SKM-1 treated with dmso at 0.1 percent for 144 hours (cell line): Measurements from ENCODE around the gene RNF187.
A peak's percentile ranks its signal among the peaks of the same experiment; 100 is the strongest.

Source experiments
- DNase-seq: peaks from one replicate; lab custom pipeline; 2025; ENCODE audit not compliant: unreplicated experiment; lab: John Stamatoyannopoulos, UW

The RNF187 gene

DNA sequence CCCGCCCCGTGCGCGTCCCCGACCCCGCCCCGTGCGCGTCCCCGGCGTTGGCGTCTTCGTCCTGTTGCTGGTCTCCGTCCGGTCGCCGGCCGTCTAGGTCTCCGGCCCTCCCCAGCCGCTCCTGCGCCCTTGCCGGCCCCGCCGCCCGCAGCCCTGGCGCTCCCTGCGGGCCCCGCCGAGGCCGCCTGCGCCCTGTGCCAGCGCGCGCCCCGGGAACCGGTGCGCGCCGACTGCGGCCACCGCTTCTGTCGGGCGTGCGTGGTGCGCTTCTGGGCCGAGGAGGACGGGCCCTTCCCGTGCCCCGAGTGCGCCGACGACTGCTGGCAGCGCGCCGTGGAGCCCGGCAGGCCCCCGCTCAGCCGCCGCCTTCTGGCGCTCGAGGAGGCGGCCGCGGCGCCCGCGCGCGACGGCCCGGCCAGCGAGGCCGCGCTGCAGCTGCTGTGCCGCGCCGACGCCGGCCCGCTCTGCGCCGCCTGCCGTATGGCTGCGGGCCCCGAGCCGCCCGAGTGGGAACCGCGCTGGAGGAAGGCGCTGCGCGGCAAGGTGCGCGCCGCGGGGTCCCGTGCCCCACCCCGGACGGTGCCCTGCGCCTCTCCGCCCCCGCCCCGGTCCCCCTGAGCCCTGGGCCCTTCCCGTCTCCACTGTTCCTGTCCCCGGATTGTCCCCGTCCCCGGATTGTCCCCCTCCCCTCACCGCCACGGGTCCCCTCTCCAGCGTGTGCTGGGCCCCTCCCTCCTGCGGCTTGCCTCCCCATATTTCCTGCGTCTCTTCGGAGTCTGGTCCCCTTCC, at the start of gene RNF187:
RNF187 (plus strand) TSS at position 47 of the 789 bp plus-strand sequence.
- DNase-seq, result no peak

DNA sequence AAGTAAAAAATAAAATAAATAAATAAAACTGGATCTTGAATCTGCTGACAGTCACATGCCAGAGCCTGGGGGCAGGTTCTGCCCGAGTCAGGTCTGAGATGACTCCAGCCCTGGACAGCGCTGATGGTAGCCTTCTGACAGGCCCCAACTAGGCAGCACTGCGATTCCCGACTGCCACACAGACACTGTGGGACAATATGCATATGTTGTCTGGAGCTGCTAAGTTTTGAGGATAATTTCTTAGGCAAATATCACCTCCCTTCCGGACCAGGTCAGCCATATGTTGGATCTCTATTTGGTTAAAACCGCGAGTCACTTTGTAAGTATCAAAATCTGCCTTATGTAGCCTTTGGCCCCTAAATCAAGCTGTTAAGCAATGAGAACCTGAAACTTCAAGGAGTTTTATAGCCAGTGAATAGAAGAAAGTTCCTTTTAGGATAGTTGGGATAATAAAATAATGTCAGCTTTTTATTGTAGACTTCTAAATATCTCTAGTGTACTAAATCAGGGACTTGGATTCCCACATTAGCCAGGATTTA, 49.7 kb upstream of the RNF187 start:
- DNase-seq, result no peak

DNA sequence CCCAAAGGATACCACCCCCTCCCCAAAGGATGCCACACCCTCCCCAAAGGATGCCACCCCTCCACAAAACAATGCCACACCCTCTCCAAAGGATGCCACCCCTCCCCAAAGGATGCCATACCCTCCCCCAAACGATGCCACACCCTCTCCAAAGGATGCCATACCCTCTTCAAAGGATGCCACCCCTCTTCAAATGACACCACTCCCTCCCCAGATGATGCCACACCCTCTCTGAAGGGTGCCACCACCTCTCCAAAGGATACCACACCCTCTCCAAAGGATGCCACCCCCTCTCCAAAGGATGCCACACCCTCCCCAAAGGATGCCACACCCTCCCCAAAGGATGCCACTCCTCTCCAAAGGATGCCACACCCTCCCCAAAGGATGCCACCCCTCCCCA, 48.9 kb upstream of the RNF187 start:
- no peak for DNase-seq

DNA sequence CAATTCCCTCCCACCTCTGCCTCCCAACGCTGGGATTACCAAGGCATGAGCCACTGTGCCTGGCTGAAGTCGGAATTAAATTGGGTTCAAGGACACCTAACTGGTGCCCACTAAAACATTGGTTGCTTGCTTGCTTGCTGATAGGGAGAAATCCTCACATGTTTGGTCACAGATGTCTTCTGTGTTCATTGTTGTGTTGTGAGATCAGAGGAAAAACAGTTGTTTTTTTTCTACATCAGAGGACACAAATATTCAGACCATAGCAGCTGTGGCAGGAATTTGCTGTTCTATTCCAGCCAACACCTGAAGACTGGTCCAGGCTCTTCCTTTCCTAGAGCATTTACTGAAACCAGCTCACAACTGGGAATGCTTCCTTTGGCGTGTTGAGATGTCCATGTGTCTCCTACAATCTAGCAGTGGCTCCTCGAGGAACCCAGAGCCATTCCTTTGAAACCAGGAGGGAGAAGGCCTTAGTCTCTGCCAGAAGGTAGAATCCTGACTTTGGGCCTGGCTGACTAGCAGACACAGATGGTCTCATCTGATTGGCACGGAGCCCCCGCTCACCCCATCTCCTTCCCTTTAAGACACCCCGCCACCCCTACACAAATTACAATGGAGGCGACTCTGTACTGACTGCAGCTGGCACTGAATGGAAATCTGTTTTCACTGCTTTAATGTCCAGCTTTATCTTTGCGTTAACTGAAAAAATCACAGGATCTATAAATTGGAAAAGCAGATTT, 46.3 kb upstream of the RNF187 start:
- DNase-seq, result no peak

DNA sequence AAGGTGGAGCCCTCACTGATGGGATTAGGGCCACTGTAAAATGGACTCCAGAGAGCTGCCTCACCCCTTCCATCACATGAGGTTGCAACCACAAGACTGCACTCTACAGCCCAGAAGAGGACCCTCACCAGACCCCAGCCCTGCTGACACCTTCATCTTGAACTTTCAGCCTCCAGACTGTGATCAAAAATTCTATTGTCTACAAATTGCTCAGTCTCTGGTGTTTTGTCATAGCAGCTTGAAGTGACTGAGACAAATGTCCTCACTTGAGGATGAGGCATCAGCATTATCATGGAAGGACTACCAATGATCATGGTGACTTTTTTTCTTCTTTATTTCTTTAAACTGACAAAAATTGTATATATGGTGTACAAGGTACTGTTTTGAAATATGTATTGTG, 43.8 kb upstream of the RNF187 start:
- DNase-seq, result no peak

DNA sequence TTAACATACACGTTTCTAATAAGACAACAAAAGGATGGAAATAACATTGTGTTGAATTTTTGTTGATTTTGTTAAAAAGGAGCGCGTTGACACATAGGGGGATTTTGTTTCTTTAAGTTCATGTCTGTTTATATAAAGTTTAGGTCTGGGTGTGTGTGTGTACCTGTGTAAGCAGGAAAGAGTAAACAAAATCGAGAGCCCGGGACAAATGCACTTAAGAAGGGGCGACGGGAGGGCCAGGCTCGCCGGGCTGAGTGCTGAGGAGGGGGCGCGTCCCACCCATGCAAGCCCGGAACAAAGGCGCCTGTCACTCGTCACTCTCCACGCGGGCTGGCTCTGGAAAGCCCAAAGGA, 41.7 kb upstream of the RNF187 start:
- DNase-seq, result no peak

DNA sequence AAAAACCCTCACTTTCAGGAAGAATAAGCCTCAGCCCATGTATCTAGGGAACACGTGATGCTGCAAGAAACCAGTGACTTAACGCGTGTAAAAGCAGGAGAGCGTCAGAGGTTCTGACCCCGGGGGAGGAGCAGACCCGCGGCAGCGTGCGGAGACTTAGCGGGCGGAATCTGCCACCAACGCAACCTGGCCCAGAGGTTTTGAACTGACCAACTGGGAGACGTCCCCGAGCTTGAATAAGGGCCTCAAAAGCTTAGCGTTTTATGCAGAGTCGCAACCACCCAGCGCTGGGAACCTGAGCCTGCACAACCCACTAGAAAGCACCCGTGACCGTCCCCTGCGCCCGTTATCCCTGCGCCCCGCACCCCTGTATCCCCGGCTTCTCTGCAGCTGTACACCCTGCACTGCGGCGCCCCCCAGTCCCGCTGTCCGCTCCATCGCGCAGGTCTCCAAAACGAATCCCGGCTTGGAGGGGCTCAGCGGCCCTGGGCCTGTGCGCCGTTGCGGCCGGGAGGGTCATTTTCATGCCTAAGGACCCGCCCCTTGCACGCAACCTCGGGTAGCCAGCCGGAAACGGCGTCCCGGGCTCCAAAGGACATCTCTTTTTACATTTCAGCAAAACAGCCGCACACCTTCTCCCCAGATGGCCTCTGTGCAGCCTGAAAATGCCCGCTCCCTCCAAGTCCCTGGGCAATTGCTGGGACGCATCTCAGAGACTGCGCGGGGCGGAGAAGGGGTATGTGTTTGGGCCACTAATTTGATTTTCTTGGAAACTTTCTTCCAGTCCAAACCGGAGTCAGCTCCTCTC, 41.1 kb upstream of the RNF187 start:
- DNase-seq, result no peak

DNA sequence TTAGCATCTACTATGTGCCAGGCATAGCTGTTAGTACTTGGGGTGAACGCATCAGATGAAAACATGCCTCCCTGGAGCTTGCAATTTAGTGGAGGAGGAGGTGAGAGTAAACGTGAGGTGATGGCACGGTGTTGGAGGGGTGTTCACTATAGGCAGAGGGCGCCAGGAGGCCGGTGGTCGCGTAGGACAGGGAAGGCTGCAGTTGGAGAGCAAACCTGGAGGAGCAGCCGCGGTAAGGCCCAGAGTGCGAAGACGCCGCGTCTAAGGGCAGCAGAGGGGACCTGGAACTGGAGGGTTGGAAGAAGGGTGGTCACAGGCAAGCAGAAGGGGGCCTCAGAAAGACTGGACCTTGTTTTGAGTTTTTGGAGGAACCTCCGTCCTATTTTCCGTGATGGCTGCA, 40.3 kb upstream of the RNF187 start:
- no peak for DNase-seq

DNA sequence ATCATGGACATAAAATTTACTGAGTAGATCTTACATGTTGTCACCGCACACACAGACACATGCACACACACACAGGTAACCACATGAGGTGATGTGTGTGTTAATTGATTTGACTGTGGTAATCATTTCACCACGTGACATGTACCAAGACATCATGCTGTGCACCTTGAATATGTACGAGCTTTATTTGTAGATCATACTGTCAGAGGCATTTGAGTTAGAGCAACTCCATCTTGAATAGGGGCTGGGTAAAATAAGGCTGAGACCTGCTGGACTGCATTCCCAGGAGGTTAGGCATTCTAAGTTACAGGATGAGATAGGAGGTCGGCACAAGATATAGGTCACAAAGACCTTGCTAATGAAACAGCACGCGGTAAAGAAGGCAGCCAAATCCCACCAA, 38.8 kb upstream of the RNF187 start:
- no peak for DNase-seq

DNA sequence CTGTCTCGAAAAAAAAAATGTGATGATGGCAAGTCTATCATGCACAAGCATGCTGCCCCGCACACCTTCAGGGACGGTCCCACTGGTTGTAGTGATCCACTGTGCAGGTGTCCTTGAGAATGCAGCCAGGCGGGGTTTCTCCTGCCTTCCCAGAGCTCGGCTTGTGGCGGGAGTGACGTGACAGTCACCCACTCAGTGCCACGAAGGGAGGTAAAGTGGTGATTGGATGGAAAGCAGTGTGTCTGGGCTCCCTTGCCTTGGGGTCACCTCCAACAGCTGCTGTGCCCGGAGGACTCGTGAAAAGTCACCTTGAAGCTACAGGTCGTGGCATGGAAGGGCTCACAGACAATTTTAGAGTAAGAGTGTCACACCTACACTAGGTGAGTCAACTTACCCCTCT, 37.0 kb upstream of the RNF187 start:
- no peak for DNase-seq

DNA sequence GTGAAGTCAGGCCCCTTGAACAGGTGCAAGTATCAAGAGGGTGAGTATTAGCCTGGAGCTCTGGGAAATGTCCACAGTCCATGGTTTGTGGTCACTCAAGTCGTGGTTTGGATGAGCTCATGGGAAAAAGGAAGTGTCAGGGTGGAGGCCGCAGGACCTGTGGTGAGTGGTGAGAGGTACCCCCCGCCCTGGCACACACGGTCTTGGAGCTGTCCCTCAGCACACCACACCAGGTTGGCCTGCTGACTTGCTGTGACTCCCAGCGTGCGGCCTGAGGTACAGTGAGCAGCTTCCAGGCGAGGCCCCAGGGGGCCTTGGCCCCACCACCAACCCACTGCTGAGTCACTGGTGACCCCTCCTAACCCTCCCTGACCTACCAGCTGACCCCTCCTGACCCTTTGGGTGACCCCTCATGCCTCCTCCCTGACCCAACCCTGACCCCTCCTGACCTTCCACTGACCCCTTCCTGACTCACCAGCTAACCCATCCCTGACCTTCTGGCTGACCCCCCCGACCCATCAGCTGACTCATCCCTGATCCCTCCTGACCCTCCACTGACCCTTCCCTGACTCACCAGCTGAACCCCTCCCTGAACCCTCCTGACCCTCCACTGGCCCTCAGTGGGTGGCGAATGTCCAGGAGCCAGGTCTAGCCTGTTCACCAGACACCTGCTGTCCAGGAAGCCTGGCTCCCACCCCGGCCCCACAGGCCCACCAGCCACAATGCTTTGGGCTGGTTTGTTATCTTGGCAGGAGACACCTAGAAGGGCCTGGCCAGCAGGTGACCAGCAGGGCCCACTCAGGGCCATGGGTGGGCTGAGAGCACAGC, 34.8 kb upstream of the RNF187 start:
- peak; percentile 39 for DNase-seq

DNA sequence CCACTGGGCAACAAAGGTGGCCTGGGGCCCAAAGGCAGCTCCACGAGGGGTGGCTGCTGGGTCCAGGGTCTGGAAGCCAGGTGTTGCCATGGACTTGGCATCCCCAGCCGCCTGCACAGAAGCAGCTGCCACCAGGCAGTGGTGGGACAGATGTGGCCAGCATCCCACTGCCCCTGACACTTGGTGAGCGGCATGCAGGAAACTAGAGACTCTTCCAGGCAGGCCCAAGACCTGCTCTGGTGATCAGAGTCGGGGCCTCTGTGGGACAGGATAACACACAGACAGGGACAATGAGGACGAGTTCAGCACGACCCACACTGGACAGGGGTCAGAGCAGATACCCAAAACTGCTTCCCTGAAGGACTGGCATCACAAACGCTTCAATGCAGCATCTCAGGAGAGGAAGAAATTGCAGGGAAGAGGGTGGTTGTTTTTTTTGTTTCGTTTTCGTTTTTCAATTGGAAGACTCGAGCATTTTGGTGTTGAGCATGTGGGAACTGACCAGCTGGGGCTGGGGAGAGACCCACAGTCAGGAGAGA, 34.1 kb upstream of the RNF187 start:
- DNase-seq, result no peak

DNA sequence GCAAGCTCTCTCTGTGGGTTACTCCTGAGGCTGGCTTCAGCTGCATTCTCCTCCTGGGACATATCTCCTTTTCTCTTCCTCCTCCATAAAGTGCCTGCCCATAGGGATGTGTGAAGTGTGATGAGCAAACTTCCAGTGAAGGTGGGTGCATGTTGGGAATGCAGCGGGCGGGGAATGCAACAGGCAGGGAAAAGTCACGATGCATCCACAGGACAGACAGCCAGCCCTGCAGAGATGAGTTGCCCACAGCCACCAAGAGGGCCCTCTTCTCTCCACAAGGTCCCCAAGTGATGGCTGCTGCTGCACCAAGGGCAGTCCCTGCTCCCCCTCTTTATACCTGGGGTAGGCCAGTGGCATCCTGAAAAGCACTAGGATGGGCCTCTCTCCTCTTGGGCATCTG, 33.6 kb upstream of the RNF187 start:
- no peak for DNase-seq

DNA sequence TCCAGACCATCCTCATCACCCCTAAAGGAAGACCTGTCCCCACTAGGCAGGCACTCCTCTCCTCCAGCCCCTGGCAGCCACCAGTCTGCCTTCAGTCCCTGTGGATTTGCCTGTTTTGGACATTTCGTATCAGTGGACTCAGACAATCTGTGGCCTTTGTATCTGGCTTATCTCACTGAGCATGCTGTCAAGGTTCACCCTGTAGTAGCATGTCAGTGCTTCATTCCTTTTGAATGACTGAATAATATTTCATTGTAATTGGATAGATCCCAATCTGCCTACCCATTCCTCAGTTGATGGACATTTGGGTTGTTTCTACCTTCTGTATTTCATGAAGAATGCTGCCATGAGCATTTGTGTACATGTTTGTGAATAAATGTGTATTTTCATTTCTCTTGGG, 32.9 kb upstream of the RNF187 start:
- no peak for DNase-seq

DNA sequence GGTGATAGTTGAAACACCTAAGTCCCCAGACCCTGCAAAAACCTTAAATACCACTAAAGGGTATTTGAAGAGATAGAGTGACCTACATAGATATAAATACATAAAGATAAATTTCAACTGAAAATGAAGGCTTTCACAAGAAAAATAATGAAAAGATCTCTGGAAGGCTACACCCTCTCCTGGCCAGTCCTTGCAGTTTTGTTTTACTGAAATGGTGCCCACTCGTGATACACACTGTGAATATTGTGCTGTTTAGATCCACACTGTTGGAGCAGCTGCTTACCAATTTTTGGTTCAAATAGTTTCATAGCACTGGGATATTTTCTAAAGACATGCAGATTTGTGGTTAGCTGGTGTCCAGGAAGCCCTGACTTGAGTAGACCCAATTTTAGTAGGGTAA, 31.5 kb upstream of the RNF187 start:
- no peak for DNase-seq

DNA sequence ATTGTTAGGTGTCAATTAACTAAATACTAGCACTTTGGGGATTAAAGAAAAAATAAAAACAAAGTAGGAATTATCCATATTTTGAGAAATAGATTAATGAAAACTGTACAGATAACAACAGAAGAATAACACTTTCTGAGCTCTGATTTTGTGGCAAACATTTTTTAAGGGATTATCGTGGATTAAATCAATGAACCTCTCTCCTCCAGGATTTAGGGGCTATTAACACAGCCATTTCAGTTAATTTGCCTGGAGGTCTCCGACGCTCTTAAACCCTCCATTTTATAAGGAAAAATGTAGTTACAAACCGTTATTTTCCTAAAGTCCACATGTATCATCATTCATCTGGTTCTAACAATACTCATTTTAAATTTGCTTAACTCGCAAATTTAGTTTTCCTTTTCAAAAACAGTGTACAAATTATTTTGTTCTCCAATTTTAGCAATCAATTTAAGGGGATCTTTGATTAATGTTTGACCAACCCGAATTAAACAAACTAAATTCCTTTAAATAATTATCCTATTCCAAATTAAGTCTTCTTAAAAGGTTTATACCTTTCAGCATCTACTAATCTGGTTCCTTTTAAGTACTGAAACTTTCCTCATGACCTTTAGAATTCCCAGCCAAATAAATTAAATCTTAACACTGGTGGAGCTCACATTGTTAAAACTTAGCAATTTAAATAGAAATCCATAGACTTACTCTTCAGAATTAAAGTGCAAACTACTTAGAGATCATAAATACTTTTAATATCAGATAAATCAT, 30.7 kb upstream of the RNF187 start:
- DNase-seq, result no peak

DNA sequence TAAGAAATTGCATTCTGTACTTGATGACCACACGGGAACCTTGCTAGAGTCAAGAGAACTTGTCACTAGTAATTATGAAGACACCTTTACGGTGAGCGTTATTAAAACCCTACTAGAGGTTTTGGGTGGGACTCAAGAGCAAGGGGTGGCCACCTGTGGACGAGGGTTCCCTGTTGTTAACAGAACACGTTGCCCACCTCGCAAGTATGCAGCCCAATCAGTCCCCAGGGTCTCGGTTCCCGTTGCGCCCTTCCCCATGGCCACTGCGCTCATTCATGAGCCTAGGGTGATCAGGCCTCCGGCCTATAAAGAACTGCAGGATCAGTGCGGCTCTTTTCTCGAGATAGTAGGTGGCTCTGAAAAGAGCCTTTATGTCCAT, 30.2 kb upstream of the RNF187 start:
- no peak for DNase-seq

DNA sequence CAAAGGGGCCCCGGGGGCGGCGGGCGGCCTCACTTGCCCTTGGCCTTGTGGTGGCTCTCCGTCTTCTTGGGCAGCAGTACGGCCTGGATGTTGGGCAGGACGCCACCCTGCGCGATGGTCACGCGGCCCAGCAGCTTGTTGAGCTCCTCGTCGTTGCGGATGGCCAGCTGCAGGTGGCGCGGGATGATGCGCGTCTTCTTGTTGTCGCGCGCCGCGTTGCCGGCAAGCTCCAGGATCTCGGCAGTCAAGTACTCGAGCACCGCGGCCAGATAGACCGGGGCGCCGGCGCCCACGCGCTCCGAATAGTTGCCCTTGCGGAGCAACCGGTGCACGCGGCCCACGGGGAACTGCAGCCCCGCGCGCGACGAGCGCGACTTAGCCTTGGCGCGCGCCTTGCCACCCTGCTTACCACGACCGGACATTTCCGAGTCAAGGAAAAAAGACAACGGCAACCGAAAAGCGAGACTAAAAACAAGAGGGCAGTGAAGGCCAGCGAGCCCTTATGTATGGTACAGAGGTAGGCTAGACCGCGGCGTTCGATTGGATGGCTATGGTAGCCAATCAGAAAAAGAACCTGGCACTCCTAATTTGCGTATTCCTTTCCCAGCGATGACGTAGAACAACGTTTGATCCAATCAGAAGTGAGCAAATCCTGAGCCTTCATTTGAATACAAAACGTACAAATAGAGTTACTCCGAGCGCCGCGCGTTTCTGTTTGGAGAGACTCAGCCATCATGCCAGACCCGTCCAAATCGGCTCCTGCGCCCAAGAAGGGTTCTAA, 29.6 kb upstream of the RNF187 start:
- DNase-seq, result peak; percentile 100
